RWPE1 (cell line): ENCODE measurements around the gene VN1R5.

Experiments used
- CTCF ChIA-PET: fragments of 350-600 bp; sonication (Branson Sonifier 250); formaldehyde crosslinking; extraction: SDS; loops from one replicate; lab custom pipeline; 2021; lab: Yijun Ruan, JAX
- POLR2A ChIA-PET: fragments of 400-600 bp; formaldehyde crosslinking; extraction: SDS; loops from one replicate; lab custom pipeline; 2020; ENCODE audit warnings: antibody characterized with exemption; ENCODE audit not compliant: low non-redundant PET; lab: Yijun Ruan, JAX
- DNase-seq: peaks from one replicate; pipeline ENCODE4 v3.0.0; 2012; ENCODE audit warnings: low spot score
- H3K27ac ChIP-seq: fragments of 450-650 bp; 2 replicates; pipeline ENCODE4 v1.5.1; 2017
- TF ChIP-seq, protein P1 (sequence below): fragments of 450-650 bp; conservative IDR thresholded peaks from 2 replicates; pipeline ENCODE4 v1.5.1; 2017; ENCODE audit warnings: low read depth, mild to moderate bottlenecking

Gene VN1R5

DNA sequence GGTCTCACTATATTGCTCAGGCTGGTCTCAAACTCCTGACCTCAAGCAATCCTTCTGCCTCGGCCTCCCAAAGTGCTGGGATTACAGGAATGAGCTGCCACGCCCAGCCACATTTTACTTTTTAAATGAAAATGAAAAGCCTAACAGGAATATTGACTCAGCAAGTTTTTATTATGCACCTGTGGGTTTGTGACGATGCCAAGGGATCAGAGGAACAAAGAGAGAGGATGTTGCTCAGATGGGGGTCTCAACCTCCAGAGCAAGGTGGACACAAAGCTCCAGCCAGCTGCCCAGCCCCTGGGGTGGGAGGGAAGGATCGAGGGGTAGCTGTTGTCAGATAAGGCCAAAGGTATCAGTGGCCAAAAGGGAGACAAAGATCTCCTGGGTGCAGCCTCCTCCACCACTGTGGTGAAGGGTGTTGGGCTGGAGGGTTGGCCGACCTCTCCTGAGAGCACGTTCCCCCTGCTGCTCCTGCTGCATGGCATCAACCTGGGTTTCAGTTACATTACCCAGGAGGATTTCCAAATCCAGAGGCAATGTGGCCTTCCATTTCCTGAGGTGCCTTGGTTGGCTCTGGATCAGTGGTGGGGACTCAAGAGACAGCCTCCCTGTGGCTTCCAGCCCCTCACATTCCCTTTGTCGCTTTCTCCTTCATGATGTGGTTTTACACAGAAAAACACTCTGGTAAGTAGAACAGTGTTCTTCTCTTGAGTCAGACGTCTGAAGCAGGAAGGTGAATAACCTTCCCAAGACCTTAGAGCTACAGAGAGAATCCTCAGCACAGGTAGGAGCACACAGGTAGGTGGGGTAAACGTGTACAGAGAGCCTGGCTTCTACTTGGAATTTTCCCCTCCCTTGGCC lies 41.6 kb downstream of the VN1R5 start:
- POLR2A ChIA-PET = interaction anchor here (0.6 kb wide), 1 partner anchor 27 kb away, joined by 3 read pairs; no protein-coding TSS in a partner anchor
- TF ChIP-seq, protein P1, sequence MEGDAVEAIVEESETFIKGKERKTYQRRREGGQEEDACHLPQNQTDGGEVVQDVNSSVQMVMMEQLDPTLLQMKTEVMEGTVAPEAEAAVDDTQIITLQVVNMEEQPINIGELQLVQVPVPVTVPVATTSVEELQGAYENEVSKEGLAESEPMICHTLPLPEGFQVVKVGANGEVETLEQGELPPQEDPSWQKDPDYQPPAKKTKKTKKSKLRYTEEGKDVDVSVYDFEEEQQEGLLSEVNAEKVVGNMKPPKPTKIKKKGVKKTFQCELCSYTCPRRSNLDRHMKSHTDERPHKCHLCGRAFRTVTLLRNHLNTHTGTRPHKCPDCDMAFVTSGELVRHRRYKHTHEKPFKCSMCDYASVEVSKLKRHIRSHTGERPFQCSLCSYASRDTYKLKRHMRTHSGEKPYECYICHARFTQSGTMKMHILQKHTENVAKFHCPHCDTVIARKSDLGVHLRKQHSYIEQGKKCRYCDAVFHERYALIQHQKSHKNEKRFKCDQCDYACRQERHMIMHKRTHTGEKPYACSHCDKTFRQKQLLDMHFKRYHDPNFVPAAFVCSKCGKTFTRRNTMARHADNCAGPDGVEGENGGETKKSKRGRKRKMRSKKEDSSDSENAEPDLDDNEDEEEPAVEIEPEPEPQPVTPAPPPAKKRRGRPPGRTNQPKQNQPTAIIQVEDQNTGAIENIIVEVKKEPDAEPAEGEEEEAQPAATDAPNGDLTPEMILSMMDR = no peak
- H3K27ac ChIP-seq = no peak overlapping the region
- CTCF ChIA-PET = interaction anchor here (1.0 kb wide), 1 partner anchor 96 kb away, joined by 4 read pairs; no protein-coding TSS in a partner anchor
- no peak for DNase-seq

DNA sequence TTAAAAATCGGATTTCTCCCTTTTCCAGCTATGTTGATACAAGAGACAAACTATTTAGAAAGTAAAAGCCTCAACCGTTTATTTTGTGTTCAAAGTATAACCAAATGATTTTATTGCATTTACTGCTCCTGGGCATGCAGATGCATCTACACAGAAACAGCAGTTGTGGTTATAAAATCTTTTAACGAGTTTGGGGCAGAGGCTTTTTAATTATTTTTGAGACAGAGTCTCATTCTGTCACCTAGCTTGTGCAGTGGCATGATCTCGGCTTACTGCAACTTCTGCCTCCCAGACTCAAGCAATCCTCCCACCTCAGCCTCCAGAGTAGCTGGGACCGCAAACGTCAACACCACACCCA lies 42.2 kb downstream of the VN1R5 start:
- ChIA-PET CTCF (interaction anchor here (1.0 kb wide), 1 partner anchor 96 kb away, joined by 4 read pairs; no protein-coding TSS in a partner anchor), POLR2A (interaction anchor here (0.6 kb wide), 1 partner anchor 27 kb away, joined by 3 read pairs; no protein-coding TSS in a partner anchor)
- TF ChIP-seq, protein P1 = no peak
- DNase-seq = no peak
- H3K27ac ChIP-seq = no peak overlapping the region

DNA sequence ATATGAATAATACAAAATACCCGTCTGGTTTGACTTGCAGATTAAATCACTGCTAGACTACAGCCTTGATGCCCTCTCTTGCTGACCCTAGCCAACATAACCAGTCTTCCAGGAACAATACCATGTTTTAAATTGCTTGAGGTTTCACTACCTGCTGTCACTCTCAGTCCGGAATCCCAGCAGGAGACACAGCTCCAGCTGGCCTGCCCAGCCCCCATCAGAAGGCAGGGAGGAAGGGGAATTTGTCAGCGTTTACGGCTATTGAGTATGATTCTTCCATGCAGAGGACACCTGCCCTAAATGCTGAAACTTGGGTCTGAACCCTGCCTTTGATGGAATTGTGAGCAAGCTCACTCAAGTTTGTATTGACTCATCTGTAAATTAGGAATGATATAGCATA lies 42.8 kb downstream of the VN1R5 start:
- POLR2A ChIA-PET = interaction anchor here (1.0 kb wide), 1 partner anchor 34 kb away, joined by 3 read pairs; no protein-coding TSS in a partner anchor
- H3K27ac ChIP-seq = no peak overlapping the region
- no peak for DNase-seq
- CTCF ChIA-PET = interaction anchor here (1.0 kb wide), 1 partner anchor 95 kb away, joined by 4 read pairs; no protein-coding TSS in a partner anchor
- TF ChIP-seq, protein P1 = no peak

DNA sequence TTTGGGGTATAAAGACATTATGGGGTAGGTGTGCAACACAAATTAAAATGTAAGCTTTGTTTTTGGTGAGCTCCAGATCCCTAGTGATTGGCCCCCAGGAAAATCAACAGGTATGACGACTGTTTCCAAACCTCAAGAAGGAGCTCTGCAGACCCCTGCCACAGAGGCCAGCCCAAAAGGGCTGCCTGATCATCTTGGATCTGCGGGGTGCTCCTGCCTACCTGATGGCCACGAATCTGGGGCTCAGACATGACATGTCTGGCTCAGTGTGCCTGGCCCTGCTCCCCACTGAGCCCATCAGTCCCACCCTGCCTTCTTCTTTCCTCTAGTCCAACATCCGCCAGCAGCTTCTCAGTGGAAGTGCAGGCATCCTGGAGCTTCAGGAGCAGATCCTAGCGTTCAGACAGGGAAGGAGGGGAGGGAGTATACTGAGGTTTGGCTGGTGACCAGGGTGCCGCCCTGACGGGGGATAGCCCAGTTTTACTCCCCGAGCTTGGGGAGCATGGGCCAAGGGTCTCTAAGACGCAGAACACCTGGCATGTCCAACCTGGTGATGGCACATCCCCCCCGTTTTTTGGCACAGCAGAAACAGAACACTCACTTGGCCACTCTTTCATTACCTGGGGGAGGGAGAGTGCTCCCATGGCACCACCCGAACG lies 44.0 kb downstream of the VN1R5 start:
- ChIA-PET CTCF (interaction anchor here (0.6 kb wide), 1 partner anchor 175 kb away, joined by 4 read pairs; no protein-coding TSS in a partner anchor), POLR2A (interaction anchor here (0.6 kb wide), 1 partner anchor 27 kb away, joined by 3 read pairs; no protein-coding TSS in a partner anchor)
- no peak overlapping the region for H3K27ac ChIP-seq
- TF ChIP-seq, protein P1 = no peak
- DNase-seq = no peak

DNA sequence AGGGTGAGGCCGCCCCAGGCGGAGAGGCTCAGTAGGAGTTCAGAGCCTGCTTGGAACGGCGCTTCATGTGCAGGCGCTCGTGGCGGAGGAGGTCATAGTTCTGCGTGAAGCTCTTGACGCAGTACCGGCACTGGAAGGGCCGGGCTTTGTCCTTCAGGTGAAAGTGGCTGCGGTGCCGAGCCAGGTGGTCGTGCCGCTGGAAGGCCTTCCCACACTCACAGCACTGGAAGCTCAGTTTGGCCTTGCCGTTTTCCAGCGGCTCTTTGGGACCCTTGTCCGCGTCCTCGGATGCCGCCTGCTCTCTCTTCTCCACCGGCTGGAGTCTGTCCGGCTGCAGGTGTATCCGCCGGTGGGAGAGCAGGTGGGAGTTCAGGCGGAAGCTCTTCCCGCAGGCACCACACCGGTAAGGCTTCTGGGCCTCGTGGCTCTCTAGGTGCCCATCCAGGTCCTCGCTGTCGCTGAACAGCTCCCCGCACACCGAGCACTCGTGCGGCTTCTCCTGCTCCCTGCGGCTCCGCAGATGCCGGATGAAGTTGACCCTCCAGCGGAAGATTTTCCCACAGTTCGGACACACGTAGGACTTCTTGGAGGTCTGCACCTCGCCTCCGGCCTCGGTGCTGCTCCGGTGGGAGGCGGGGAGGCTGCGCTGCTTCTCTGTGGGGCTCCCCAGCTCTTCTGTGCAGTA lies 44.8 kb downstream of the VN1R5 start:
- no peak for DNase-seq
- H3K27ac ChIP-seq = no peak overlapping the region
- POLR2A ChIA-PET = interaction anchor here (0.6 kb wide), 1 partner anchor 26 kb away, joined by 3 read pairs; no protein-coding TSS in a partner anchor
- CTCF ChIA-PET = interaction anchor here (0.6 kb wide), 1 partner anchor 176 kb away, joined by 4 read pairs; no protein-coding TSS in a partner anchor
- TF ChIP-seq, protein P1 = no peak
